Keratinocyte (primary cell): ENCODE results near the gene GSDMA.

Experiments used
- CTCF ChIP-seq, 3 experiments: IDR thresholded peaks in 1 of 3; conservative IDR thresholded peaks in 1 of 3; optimal IDR thresholded peaks in 1 of 3; 2 replicates in 2 of 3; 3 replicates in 1 of 3; pipeline versions ENCODE3 to v1.5.1; 2011; ENCODE audit warnings: low read length in 3 of 3, mild to moderate bottlenecking in 3 of 3, moderate library complexity in 2 of 3, control low read depth in 1 of 3, inconsistent platforms in 1 of 3; ENCODE audit not compliant: insufficient read depth in 2 of 3; ENCODE audit errors: extremely low read depth in 1 of 3
- EZH2 ChIP-seq: IDR thresholded peaks from one replicate; pipeline ENCODE4 v1.6.1; 2012; ENCODE audit warnings: inconsistent platforms, mild to moderate bottlenecking, low read length, moderate library complexity

- TF ChIP-seq CTCF (optimal IDR thresholded peaks at IDR 0.05 in 1 of 3, IDR thresholded peaks at IDR 0.05 in 1 of 3, conservative IDR thresholded peaks at IDR 0.05 in 1 of 3; ENCODE audit: extremely low read depth in 1 of 3, insufficient read depth in 2 of 3, low read length in 3 of 3): no peak
- no peak for TF ChIP-seq EZH2
Measured at GRCh38 chr17:40025991-40026815, 63.4 kb downstream of the GSDMA start.
